Measurements from ENCODE around the gene FIBP.

The FIBP gene

DNA sequence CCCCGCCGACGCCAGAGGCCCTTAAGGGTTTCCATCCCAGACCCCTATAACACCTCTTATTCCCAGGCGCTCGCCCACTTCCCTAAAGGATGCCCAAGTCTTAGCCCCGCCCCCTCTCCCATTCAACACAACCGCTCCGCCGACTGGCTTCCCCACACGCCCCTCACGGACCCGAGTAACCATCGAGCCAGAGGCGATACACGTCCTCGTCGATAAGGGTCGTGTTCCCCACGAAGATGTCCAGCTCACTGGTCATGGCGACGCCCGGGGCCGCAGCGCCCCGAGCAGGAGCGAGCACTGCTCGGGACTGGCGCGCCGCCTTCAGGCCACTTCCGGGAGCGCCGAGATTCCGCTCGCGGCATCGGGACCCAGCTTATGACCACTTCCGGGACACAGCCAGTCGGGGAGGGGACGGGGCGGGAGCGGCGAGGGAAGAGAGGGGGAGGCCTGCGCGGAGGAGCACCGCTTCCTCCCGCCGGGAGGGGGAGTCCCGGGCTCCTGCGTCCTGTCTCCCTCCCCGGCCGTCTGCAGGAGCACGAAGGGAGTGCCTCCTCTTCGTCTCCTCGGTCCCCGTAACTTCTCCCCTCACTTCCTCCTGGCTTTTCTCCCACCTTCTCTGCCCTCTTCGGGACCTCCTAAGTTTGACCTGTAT is at the start of gene FIBP:
Gene FIBP (minus strand): TSS at position 309 of the 652 bp plus-strand sequence. CDS start 53 bp downstream, at position 256.
- DNase-seq (ENCODE audit: low read depth), result peak; percentile 90

DNA sequence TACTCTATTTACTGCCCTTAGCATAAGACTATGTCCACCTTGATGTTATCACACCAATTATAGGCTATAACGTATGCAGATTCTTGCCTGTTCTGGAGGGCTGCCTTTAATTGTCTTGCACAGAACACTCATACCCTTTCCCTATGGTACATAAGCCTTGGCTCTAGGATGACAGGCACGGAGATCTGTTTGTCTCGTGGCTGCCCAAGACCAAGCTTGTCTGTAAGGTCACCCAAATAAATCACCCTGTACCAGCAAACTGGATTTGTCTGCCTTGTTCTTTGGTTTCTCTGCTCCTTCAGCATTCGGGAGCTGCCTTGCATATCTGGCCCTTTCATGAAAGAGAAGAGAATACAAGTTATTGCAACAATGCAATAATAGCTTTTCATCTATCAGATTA is 49.5 kb upstream of the FIBP start:
- DNase-seq (ENCODE audit: low read depth), result no peak

DNA sequence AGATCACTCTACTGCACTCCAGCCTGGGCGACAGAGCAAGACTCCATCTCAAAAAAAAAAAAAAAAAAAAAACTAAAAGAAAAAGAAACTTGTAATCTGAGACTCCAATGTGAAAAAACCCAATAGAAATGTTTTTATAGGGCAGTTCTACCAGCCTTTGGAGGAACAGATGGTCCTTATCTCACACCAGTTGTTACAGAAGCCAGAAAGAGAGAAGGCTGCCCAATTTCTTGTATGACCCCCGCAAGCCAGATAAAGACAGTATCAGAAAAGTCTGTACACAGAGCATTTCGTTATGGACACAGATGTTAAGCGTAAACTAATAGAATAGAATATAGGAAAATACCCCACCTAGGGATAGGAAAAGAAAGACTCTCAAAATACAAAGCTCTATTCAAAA is 45.7 kb upstream of the FIBP start:
- no peak for DNase-seq (ENCODE audit: low read depth)

DNA sequence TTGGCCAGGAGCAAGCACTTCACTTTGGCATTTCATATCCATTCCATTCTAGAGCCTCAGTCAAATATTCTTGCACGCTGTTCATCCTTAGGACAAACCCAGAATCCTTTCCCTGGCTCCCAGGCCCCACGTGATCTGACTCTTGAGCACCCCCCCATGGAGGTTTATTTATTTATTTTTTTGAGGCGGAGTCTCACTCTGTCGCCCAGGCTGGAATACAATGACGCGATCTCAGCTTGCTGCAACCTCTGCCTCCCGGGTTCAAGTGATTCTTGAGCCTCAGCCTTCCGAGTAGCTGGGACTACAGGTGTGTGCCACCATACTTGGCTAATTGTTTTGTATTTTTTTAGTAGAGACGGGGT is 44.3 kb upstream of the FIBP start:
- no peak for DNase-seq (ENCODE audit: low read depth)

DNA sequence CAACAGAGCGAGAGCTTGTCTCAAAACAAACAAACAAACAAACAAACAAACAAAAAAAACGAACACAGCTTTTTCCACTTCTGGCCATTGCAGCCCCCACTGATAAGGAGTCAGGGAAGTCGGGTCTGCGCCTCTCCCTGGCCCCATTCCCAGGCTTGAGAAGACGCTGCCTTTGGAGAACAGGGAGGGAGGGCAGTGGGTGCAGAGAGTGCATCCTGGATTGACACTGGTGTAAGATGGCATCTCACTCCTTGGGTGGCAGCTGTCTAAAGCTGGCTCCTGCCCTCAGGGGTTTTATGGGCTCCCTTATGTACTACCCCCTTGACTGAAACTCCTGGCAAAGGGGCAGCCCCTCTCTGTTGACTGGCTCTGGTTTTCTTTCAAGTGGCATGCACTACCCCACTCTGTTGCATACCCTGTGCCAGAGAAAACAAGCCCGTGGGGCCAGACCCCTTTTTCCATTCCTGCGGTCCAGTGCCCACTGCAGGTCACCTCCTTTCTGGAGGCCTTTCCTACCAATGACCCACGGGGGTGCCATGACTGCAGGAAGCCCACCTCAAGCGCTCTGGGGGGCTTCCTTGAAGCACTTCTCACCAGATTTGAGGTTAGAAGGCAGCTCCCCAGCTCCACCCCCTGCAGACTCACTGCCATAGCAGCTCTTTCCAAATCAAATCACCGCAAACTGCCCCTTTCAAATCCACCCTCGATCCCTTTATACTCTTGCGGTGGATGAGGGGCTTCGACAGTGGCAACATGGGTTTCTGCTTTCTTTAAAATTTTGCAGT is 43.7 kb upstream of the FIBP start:
- DNase-seq (ENCODE audit: low read depth), result no peak

DNA sequence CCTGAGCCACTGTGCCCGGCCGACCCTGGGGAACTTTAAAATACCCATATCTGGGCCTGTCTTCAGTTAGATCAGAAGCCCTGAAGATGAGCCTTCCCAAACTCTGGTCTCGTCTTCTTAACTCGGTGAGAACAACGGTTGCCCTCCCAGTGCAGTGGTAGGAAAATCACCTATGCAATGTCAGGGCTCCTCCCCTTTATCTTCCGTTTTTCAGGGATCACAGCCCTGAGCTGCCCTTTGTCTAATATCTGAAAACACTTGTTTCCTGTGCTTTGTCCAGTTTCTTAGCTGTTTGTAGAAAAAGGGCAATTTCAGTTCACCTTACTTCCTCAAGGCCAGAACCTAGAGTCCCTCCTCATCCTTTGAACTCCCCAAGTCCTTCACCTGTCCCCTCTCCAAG is 40.4 kb upstream of the FIBP start:
- DNase-seq (ENCODE audit: low read depth), result no peak

DNA sequence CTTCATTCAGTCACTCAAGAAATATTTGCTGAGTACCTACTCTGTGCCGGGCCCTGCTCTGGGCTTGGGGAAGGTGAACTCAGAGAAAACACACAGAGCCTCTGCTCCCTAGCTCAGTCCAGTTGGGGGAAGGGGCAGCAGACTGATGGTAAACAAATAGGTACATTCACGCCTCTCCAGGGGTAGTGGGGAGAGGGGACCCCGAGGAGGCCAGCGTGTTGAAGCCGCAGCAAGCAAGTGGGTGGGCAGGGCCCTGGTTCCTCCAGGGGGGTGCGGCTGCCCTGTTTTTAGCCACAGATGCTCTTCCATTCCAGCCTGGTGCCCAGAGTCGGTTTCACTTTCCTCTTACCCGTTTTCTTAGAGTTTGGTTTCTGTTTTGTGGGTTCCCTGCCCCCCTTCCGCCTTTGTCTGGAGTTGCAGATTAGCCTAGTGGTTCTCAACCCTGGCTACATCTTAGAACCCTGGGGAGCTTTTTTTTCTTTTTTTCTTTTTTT is 39.7 kb upstream of the FIBP start:
- DNase-seq (ENCODE audit: low read depth), result peak; percentile 41

- no peak for DNase-seq (ENCODE audit: low read depth)
These were observed 37.1 kb upstream of the FIBP start for GRCh38 chr11:65925397-65925796.

DNA sequence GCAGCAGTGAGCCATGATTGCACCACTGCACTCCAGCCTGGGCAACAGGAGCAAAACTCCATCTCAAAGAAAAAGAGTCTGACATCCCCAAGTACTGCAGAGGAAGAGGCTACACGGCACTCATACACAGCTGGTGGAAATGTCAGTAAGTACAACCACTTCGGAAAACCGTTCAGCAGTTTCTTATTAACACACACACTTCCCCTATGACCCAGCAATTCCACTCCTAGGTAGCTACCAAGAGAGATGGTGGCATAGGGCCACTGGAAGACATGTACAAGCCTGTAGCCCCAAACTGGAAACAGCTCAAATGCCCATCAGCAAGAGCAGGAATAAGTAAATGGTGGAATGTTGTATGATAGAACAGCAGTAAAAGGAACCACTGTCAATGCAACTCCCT is 34.3 kb upstream of the FIBP start:
- no peak for DNase-seq (ENCODE audit: low read depth)

DNA sequence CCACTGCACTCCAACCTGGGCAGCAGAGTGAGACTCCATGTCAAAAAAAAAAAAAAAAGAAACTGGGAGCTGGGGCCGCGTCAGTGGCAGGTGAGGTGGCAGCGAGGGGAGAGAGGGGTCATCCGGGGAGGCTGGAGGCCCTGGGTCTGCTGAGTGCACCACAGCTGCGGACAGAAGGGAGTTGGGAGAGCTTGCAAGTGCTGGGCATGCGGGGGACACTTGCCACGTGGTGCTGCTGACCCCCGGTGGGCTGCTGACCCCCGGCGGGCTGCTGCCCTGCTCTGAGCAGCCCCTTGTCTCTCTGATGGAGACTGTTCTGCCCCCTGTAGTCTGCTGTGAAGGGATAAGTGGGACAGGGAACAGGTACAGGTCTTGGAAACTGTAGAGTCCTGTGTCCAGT is 33.6 kb upstream of the FIBP start:
- DNase-seq (ENCODE audit: low read depth), result no peak

DNA sequence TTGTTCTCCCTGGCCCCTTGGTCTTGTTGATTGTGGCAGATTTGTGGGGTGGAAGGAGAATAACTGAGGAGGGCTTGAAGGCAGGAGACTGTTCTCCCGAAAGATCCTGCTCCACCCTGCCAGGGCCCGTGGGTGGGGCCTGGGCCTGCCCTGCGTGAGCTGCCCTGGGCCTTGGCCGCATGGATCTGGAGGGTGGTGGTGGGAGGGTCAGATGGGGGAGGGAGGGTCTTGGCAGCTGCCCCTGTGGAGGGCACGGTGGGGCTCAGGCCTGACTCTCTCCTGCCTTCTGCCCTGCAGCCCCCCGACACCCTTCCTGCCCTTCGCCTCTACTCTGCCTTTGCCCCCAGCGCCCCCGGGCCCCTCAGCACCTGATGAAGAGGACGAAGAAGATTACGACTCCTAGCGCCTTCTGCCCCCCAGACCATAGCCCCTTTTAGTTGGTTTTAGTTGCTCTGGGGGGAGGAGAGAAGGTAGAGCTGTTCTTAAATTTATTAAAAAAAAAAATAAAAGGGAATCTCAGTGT is 32.8 kb upstream of the FIBP start:
- no peak for DNase-seq (ENCODE audit: low read depth)

- DNase-seq (ENCODE audit: low read depth), result no peak
These were observed 32.1 kb upstream of the FIBP start for GRCh38 chr11:65920372-65920802.

GRCh38 chr11:65919573-65920371 is 31.5 kb upstream of the FIBP start:
- no peak for DNase-seq (ENCODE audit: low read depth)

- DNase-seq (ENCODE audit: low read depth), result peak; percentile 98
These were observed 30.9 kb upstream of the FIBP start, which contains the start of gene DRAP1 for GRCh38 chr11:65919141-65919572. Gene DRAP1 (plus strand): TSS chr11:65919426. CDS start chr11:65919502, 76 bp downstream.

GRCh38 chr11:65918211-65919140 is 30.2 kb upstream of the FIBP start, which contains the start of gene C11orf68:
Gene C11orf68 (minus strand): TSS chr11:65919062. CDS start chr11:65919031, 31 bp downstream.
- DNase-seq (ENCODE audit: low read depth), result no peak

- no peak for DNase-seq (ENCODE audit: low read depth)
These were observed 29.4 kb upstream of the FIBP start for GRCh38 chr11:65917434-65918210.

- DNase-seq (ENCODE audit: low read depth), result no peak
These were observed 28.8 kb upstream of the FIBP start for GRCh38 chr11:65917077-65917433.

- DNase-seq (ENCODE audit: low read depth), result no peak
These were observed 28.1 kb upstream of the FIBP start for GRCh38 chr11:65916391-65916790.

- DNase-seq (ENCODE audit: low read depth), result no peak
These were observed 27.6 kb upstream of the FIBP start for GRCh38 chr11:65915821-65916251.

GRCh38 chr11:65915101-65915820 is 27.0 kb upstream of the FIBP start:
- DNase-seq (ENCODE audit: low read depth), result no peak
